HG03439 (cell line): Measurements from ENCODE around the gene MAU2.

Experiments used
- ATAC-seq: cut with Tn5 transposase; IDR thresholded peaks from one replicate; pipeline ENCODE4 v1.9.1; 2021; ENCODE audit warnings: mild to moderate bottlenecking, moderate library complexity; ENCODE audit not compliant: unreplicated experiment

The MAU2 gene

GRCh38 chr19:19305066-19305465 is 15.6 kb upstream of the MAU2 start:
- no peak for ATAC-seq

- no peak for ATAC-seq
Observed at GRCh38 chr19:19305696-19306095, 14.9 kb upstream of the MAU2 start.

- no peak for ATAC-seq
Observed at GRCh38 chr19:19306191-19306590, 14.4 kb upstream of the MAU2 start.

GRCh38 chr19:19308373-19308772 is 12.3 kb upstream of the MAU2 start:
- ATAC-seq, result no peak

- ATAC-seq, result no peak
Observed at GRCh38 chr19:19315444-19315843, 5.2 kb upstream of the MAU2 start.

- ATAC-seq, result no peak
Observed at GRCh38 chr19:19316082-19316481, 4.5 kb upstream of the MAU2 start.

- ATAC-seq, result no peak
Observed at GRCh38 chr19:19319732-19320360, 783 bp upstream of the MAU2 start.

- ATAC-seq, result no peak
Observed at GRCh38 chr19:19321141-19321577, 530 bp downstream of the MAU2 start.

GRCh38 chr19:19324059-19324770 is 3.6 kb downstream of the MAU2 start:
- no peak for ATAC-seq

- ATAC-seq, result no peak
Observed at GRCh38 chr19:19327672-19328071, 7.0 kb downstream of the MAU2 start.

GRCh38 chr19:19329126-19329525 is 8.5 kb downstream of the MAU2 start:
- no peak for ATAC-seq

GRCh38 chr19:19334063-19334988 is 13.7 kb downstream of the MAU2 start:
- no peak for ATAC-seq

- no peak for ATAC-seq
Observed at GRCh38 chr19:19334989-19335344, 14.3 kb downstream of the MAU2 start.

- no peak for ATAC-seq
Observed at GRCh38 chr19:19335408-19336158, 15.0 kb downstream of the MAU2 start.

GRCh38 chr19:19336597-19336996 is 16.0 kb downstream of the MAU2 start:
- no peak for ATAC-seq

GRCh38 chr19:19337120-19337519 is 16.5 kb downstream of the MAU2 start:
- ATAC-seq, result no peak

- ATAC-seq, result no peak
Observed at GRCh38 chr19:19338082-19338481, 17.5 kb downstream of the MAU2 start.

GRCh38 chr19:19341026-19341425 is 20.4 kb downstream of the MAU2 start:
- no peak for ATAC-seq

- no peak for ATAC-seq
Observed at GRCh38 chr19:19342086-19343015, 21.7 kb downstream of the MAU2 start.

- ATAC-seq, result no peak
Observed at GRCh38 chr19:19343016-19343362, 22.4 kb downstream of the MAU2 start.
